Sigmoid colon (tissue), 3 donors: ENCODE data around the gene RYK.

ENCODE experiments used
- CTCF ChIP-seq, 4 experiments: fragments of 450-650 bp in 3 of 4; fragments of 200-600 bp in 1 of 4; IDR thresholded peaks; one replicate each; pipeline ENCODE4 v1.5.1; 2016 to 2019; ENCODE audit warnings: antibody characterized with exemption in 4 of 4, mild to moderate bottlenecking in 3 of 4, moderate library complexity in 2 of 4
- POLR2A ChIP-seq, 2 donors: fragments of 450-650 bp; IDR thresholded peaks; one replicate each; pipeline ENCODE4 v1.6.1; 2016; ENCODE audit warnings: antibody characterized with exemption in 2 of 2, mild to moderate bottlenecking in 2 of 2, moderate library complexity in 2 of 2

GRCh38 chr3:134153761-134154160 lies 96.9 kb downstream of the RYK start:
- TF ChIP-seq CTCF (IDR thresholded peaks at IDR 0.05), result no peak
- TF ChIP-seq POLR2A (IDR thresholded peaks at IDR 0.05), result no peak
